Naive thymus-derived CD4-positive, alpha-beta T cell (primary cell): ENCODE data around the gene PHTF1. TPM values are rescaled to one million over a fixed set of nuclear protein-coding genes. Genes with fewer than 3 reads are reported as not detected.

ENCODE experiments used
- ATAC-seq: fragments of 150-1000 bp; cut with Tn5 transposase; 2 replicates; pipeline ENCODE4 v1.10.0; 2021; ENCODE audit warnings: mild to moderate bottlenecking, moderate library complexity
- CTCF ChIA-PET: fragments of 350-600 bp; sonication (Branson Sonifier 250); formaldehyde crosslinking; loops from one replicate; lab custom pipeline; 2021; ENCODE audit warnings: antibody characterized with exemption; lab: Charles Lee
- POLR2A ChIA-PET: fragments of 350-600 bp; sonication (Branson Sonifier 250); formaldehyde crosslinking; loops from one replicate; lab custom pipeline; 2021; ENCODE audit warnings: antibody characterized with exemption, inconsistent platforms; lab: Charles Lee
- DNase-seq, 9 donors: peaks; one replicate each; pipeline versions ENCODE4 v3.0.0 to v3.0.0-alpha.2; 2020 to 2022; ENCODE audit warnings: mixed read lengths in 1 of 9
- H3K27ac ChIP-seq: one replicate; pipeline ENCODE4 v1.7.0; 2013; ENCODE audit warnings: mild to moderate bottlenecking, low read depth, low read length, moderate library complexity
- H3K27me3 ChIP-seq, 2 donors: one replicate each; pipeline ENCODE4 v1.7.0; 2013; ENCODE audit warnings: low read length in 2 of 2, mild to moderate bottlenecking in 2 of 2, moderate library complexity in 2 of 2; ENCODE audit not compliant: control insufficient read depth in 2 of 2, insufficient read depth in 2 of 2
- H3K36me3 ChIP-seq, 3 experiments: 1 replicate in 2 of 3; 2 replicates in 1 of 3; pipeline ENCODE4 v1.7.0; 2013; ENCODE audit warnings: low read length in 3 of 3, mild to moderate bottlenecking in 3 of 3, moderate library complexity in 1 of 3; ENCODE audit not compliant: insufficient read depth in 3 of 3, control insufficient read depth in 2 of 3
- H3K4me1 ChIP-seq, 2 donors: one replicate each; pipeline ENCODE4 v1.7.0; 2013; ENCODE audit warnings: low read length in 2 of 2, mild to moderate bottlenecking in 2 of 2, moderate library complexity in 1 of 2; ENCODE audit not compliant: control insufficient read depth in 2 of 2, insufficient read depth in 2 of 2
- H3K4me3 ChIP-seq: 2 replicates; pipeline ENCODE4 v1.7.0; 2013; ENCODE audit warnings: mild to moderate bottlenecking, low read length
- H3K9me3 ChIP-seq, 3 experiments: 1 replicate in 2 of 3; 2 replicates in 1 of 3; pipeline ENCODE4 v1.7.0; 2013; ENCODE audit warnings: low read length in 3 of 3; ENCODE audit not compliant: control insufficient read depth in 2 of 3
- H3K27ac Mint-ChIP-seq, 9 donors: one replicate each; pipeline ENCODE4 v1.8.0; 2020 to 2022; ENCODE audit warnings: mixed read lengths in 9 of 9, mild to moderate bottlenecking in 8 of 9, moderate library complexity in 5 of 9, inconsistent platforms in 2 of 9
- H3K27me3 Mint-ChIP-seq, 5 donors: one replicate each; pipeline ENCODE4 v1.8.0; 2021 to 2022; ENCODE audit warnings: mixed read lengths in 5 of 5, mild to moderate bottlenecking in 1 of 5
- H3K36me3 Mint-ChIP-seq, 5 donors: one replicate each; pipeline ENCODE4 v1.8.0; 2020 to 2022; ENCODE audit warnings: mixed read lengths in 5 of 5, mild to moderate bottlenecking in 3 of 5, inconsistent platforms in 1 of 5
- H3K4me1 Mint-ChIP-seq, 7 donors: one replicate each; pipeline ENCODE4 v1.8.0; 2020 to 2022; ENCODE audit warnings: mixed read lengths in 7 of 7, mild to moderate bottlenecking in 3 of 7, inconsistent platforms in 1 of 7
- H3K4me3 Mint-ChIP-seq, 10 donors: one replicate each; pipeline ENCODE4 v1.8.0; 2020 to 2022; ENCODE audit warnings: mild to moderate bottlenecking in 10 of 10, mixed read lengths in 10 of 10, moderate library complexity in 6 of 10, inconsistent platforms in 2 of 10
- H3K9me3 Mint-ChIP-seq, 11 donors: one replicate each; pipeline ENCODE4 v1.8.0; 2020 to 2022; ENCODE audit warnings: mixed read lengths in 11 of 11, mild to moderate bottlenecking in 4 of 11, inconsistent platforms in 1 of 11, moderate library complexity in 1 of 11
- intact Hi-C, 2 donors: fragments of 100-400 bp; cut with micrococcal nuclease; formaldehyde crosslinking; loops; one replicate each; pipeline ENCODE4 v1.15.1; 2023
- polyA plus RNA-seq, 2 donors: library from polyadenylated mRNA; unstranded; fragments of 300-500 nt; fragmentation: Illumina TruSeq; gene quantifications; one replicate each; pipeline ENCODE4 v1.2.3, GENCODE V29; 2021
- total RNA-seq, 6 experiments: library from RNA in 5 of 6; stranded (reverse) in 5 of 6; gene quantifications; 1 replicate in 5 of 6; 2 replicates in 1 of 6; pipeline ENCODE4 v1.2.3 and lab custom pipeline; 2021 to 2026

PHTF1 gene
- total and polyA plus RNA-seq, 7 experiments from 2014 or later: 1.4 to 21.0 (median 2.5) TPM

DNA sequence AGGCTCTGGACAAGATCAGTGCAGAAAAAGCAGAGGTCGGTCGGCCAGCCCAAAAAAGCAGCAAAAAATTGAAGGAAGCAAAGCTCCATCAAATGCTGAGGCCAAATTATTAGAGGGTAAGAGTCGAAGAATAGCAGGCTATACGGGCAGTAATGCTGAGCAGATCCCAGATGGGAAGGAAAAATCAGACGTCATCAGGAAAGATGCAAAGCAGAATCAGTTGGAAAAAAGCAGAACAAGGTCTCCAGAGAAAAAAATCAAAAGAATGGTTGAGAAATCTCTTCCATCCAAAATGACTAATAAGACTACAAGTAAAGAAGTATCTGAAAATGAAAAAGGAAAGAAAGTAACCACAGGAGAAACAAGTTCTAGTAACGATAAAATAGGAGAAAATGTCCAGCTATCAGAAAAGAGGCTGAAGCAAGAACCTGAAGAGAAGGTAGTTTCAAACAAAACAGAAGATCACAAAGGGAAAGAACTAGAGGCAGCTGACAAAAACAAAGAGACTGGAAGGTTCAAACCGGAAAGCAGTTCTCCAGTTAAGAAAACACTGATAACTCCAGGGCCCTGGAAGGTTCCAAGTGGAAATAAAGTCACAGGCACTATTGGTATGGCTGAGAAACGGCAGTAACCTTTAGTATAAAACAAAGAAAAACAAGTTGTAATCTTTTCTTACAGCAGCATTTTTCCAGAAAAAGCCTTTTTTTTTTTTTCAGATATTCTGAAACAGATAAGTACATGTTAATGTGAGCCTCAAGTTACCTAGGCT lies 75.7 kb downstream of the PHTF1 start:
- Mint-ChIP-seq H3K36me3 (peaks cover 0 to 16% (median 1%) of the 10 kb centered on the region in 5 donors), H3K9me3 (no peaks in the 10 kb centered on the region), H3K4me1 (peaks cover 0 to 4% (median 0%) of the 10 kb centered on the region in 7 donors), H3K27me3 (no peaks in the 10 kb centered on the region), H3K4me3 (no peak overlapping the region), H3K27ac (no peak overlapping the region)
- POLR2A ChIA-PET: no interaction called here
- H3K4me1 ChIP-seq: no peaks in the 10 kb centered on the region
- H3K27me3 ChIP-seq: no peaks in the 10 kb centered on the region
- no peak for DNase-seq
- H3K9me3 ChIP-seq: no peaks in the 10 kb centered on the region
- intact Hi-C loops: no loop called here
- H3K4me3 ChIP-seq: no peak overlapping the region
- no peak for ATAC-seq
- no peak overlapping the region for H3K27ac ChIP-seq
- no peaks in the 10 kb centered on the region for H3K36me3 ChIP-seq
- CTCF ChIA-PET: interaction anchor here (0.7 kb wide), 1 partner anchor 664 kb away, joined by 4 read pairs; no protein-coding TSS in a partner anchor

DNA sequence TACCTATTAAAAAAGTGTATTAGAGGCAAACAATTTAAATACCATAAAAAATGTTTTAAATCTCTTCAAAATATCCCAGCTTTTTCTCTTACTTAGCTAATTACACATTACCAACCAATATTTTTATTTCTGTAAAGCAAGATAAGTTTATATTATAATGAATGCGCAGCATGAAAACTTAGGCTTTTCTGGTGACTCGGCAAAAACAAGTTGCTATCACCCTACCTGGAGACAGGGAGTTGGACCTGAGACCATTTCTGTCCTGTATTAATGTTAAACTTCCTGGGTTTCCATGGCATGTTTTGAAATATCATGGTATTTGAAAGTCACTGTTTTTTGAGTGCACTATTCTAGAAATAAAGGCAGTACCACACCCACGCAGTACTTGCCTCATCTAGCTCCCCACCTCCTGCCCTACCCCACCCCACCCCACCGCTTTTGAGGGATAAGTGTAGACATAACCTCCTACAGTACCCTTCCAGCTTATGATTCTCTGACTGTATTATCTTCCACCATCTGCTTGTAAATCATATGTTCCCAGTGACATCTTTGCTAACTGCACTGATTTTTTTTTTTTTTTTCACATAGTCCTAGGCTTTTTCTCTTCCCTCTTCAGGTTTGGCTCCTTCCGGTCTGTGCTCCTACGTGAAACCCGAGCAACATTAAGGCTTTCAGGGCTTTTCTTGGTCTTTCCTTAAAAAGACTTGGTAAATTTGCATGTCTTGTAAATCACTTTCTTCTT lies 77.5 kb downstream of the PHTF1 start:
- Mint-ChIP-seq H3K4me1 (peaks cover 0 to 4% (median 0%) of the 10 kb centered on the region in 7 donors), H3K4me3 (no peak overlapping the region), H3K27me3 (no peaks in the 10 kb centered on the region), H3K36me3 (peaks cover 0 to 16% (median 1%) of the 10 kb centered on the region in 5 donors), H3K27ac (no peak overlapping the region), H3K9me3 (no peaks in the 10 kb centered on the region)
- no peak for DNase-seq
- intact Hi-C loops: no loop called here
- Histone ChIP-seq H3K27me3 (no peaks in the 10 kb centered on the region), H3K4me3 (no peak overlapping the region), H3K9me3 (no peaks in the 10 kb centered on the region), H3K4me1 (no peaks in the 10 kb centered on the region), H3K27ac (no peak overlapping the region), H3K36me3 (no peaks in the 10 kb centered on the region)
- POLR2A ChIA-PET: no interaction called here
- CTCF ChIA-PET: no interaction called here
- ATAC-seq: no peak

- no peak for DNase-seq
- peaks cover 0 to 10% (median 0%) of the 10 kb centered on the region in 7 donors for H3K4me1 Mint-ChIP-seq
- no peaks in the 10 kb centered on the region for H3K4me1 ChIP-seq
- ATAC-seq: no peak
- no peak overlapping the region for H3K27ac ChIP-seq
- ChIA-PET POLR2A (no interaction called here), CTCF (interaction anchor here (1.0 to 1.8 kb wide), 4 partner anchors 9 to 963 kb away, joined by 3 to 6 read pairs (median 3); partner anchors contain the start of gene PPM1J)
- H3K27me3 ChIP-seq: no peaks in the 10 kb centered on the region
- H3K9me3 ChIP-seq: no peaks in the 10 kb centered on the region
- no peak overlapping the region for H3K4me3 Mint-ChIP-seq
- intact Hi-C loops: loop anchor here (1.0 to 10.0 kb wide), 8 partner anchors 227 to 1286 kb away; partner anchors contain the start of genes LRIG2 (in 2 of the 2), AP4B1 (in 1 of the 2), DCLRE1B (in 1 of the 2) and MAGI3 (in 1 of the 2)
- H3K27ac Mint-ChIP-seq: no peak overlapping the region
- no peaks in the 10 kb centered on the region for H3K9me3 Mint-ChIP-seq
- H3K4me3 ChIP-seq: no peak overlapping the region
- H3K36me3 ChIP-seq: no peaks in the 10 kb centered on the region
- peaks cover 0 to 9% (median 1%) of the 10 kb centered on the region in 5 donors for H3K36me3 Mint-ChIP-seq
- no peaks in the 10 kb centered on the region for H3K27me3 Mint-ChIP-seq
Observed at GRCh38 chr1:113678159-113678469, 81.2 kb downstream of the PHTF1 start.

DNA sequence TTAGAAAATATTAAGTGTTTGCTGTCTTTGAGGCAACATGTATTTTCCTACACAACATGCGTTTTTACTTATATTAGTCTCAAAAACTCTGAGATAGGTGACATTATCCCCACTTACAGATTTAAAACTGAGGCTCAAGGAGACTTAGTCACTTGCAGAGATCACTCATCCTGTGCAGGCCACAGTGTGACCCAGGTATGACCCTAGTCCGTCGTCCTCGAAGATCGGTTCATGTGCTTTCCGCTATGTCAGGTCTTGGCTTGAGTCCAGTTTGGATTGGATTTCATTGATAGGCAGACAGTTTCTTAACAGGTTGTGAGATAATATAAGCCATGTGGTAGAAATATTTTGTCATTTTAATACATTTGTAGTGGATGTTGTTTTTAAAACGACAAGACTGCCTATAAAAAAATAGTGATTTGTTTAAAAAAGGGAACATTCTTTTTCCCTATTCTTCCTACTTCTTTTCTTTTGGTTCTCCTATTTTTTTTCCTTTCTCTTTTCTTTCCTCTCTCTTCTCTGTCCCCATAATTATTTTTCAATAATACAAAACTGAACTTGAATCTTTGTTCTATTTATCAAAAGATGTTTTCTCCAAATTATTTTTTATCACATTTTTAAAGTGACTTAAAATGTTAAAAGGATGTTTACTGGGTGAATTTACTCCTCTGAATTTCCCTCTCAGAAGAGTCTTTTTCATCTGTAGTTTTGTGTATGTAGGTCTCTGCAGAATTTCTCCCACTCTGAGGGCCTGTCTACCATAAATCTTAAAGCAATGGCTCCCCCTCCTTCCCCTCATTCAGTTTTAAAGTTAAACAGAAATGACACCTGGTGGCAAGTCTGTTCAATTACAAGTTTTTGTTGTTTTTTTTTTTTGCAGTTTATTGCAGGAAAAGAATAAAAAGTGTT lies 81.8 kb downstream of the PHTF1 start:
- DNase-seq (peak in 5 of 9 donors; percentile 23 to 49 (median 39)), ATAC-seq (peak; percentile 60)
- Histone ChIP-seq H3K4me3 (no peak overlapping the region), H3K4me1 (no peaks in the 10 kb centered on the region), H3K36me3 (no peaks in the 10 kb centered on the region), H3K27ac (no peak overlapping the region), H3K27me3 (no peaks in the 10 kb centered on the region), H3K9me3 (no peaks in the 10 kb centered on the region)
- peaks cover 0 to 5% (median 0%) of the 10 kb centered on the region in 5 donors for H3K36me3 Mint-ChIP-seq
- intact Hi-C loops: loop anchor here (1.0 to 10.0 kb wide), 8 partner anchors 227 to 1285 kb away; partner anchors contain the start of genes LRIG2 (in 2 of the 2), AP4B1 (in 1 of the 2), DCLRE1B (in 1 of the 2) and MAGI3 (in 1 of the 2)
- no peak overlapping the region for H3K4me3 Mint-ChIP-seq
- POLR2A ChIA-PET: no interaction called here
- H3K27me3 Mint-ChIP-seq: no peaks in the 10 kb centered on the region
- peaks cover 0 to 10% (median 0%) of the 10 kb centered on the region in 7 donors for H3K4me1 Mint-ChIP-seq
- no peak overlapping the region for H3K27ac Mint-ChIP-seq
- no peaks in the 10 kb centered on the region for H3K9me3 Mint-ChIP-seq
- CTCF ChIA-PET: interaction anchor here (1.0 to 1.8 kb wide), 6 partner anchors 10 to 962 kb away, joined by 3 to 6 read pairs (median 3); partner anchors contain the start of genes LRIG2 and PPM1J

DNA sequence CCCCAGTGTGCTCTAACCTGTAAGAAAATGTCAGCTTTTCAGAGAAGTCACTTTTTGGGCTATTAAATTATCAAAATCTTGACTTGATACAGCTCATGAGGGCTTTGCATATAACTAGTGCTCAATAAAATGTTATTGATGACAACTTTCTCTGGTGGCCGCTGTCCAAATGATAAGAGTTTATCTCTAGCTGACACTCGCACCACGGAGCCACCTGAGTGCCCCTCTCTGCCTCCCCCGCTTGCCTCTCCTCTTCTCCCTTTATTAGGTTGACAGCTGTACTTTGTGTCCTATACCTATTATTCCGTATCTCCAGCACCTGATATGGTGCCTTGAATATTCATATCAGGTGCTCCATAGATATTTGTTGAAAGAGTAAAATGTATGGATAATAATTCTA lies 82.8 kb downstream of the PHTF1 start:
- POLR2A ChIA-PET: interaction anchor here (0.5 kb wide), 1 partner anchor 92 kb away, joined by 4 read pairs; no protein-coding TSS in a partner anchor
- no peaks in the 10 kb centered on the region for H3K9me3 Mint-ChIP-seq
- Histone ChIP-seq H3K4me1 (no peaks in the 10 kb centered on the region), H3K36me3 (no peaks in the 10 kb centered on the region), H3K27ac (no peak overlapping the region), H3K9me3 (no peaks in the 10 kb centered on the region), H3K4me3 (no peak overlapping the region), H3K27me3 (no peaks in the 10 kb centered on the region)
- H3K27me3 Mint-ChIP-seq: no peaks in the 10 kb centered on the region
- CTCF ChIA-PET: interaction anchor here (1.0 to 1.5 kb wide), 4 partner anchors 9 to 604 kb away, joined by 3 to 5 read pairs (median 4); partner anchors contain the start of gene LRIG2
- H3K27ac Mint-ChIP-seq: no peak overlapping the region
- H3K4me1 Mint-ChIP-seq: peaks cover 0 to 10% (median 0%) of the 10 kb centered on the region in 7 donors
- no peak for DNase-seq
- ATAC-seq: no peak
- H3K36me3 Mint-ChIP-seq: no peaks in the 10 kb centered on the region
- intact Hi-C loops: loop anchor here (5.0 to 10.0 kb wide), 4 partner anchors 228 to 1284 kb away; partner anchors contain the start of genes AP4B1 (in 1 of the 2), DCLRE1B (in 1 of the 2) and MAGI3 (in 1 of the 2)
- no peak overlapping the region for H3K4me3 Mint-ChIP-seq
